Stimulated activated CD4-positive, alpha-beta T cell treated with anti-CD3 and anti-CD28 coated beads, TNF-alpha, amount 100 ng/mL, for 4 hours (primary cell): ENCODE results near the gene EPHB1.
"Not testable (repeated sequence)": the region's sequence is repeated elsewhere in the genome, so short reads cannot be mapped to it uniquely, and the experiment has no call there.

Experiments
- DNase-seq, 3 experiments: peaks; one replicate each; pipeline ENCODE4 v3.0.0-alpha.2; 2020; ENCODE audit warnings: low read depth in 3 of 3

The EPHB1 gene

DNA sequence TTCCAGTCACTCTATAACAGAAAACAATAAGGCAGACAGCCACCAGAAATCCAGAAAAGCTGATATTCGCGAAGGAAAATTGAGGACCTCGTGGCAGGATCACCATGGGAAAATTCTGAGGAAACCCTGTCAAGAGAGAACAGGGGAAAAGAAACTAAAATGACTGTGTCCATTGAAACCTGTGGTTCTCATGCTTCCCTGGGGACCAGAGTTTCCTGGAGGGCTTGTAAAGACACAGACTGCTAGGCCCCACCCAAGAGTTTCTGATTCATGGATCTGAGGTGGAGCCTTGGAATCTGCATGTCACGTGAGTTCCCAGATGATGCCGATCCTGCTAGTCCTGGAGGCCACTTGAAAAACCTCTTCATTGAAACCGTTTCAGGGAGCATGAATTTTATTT lies 420.5 kb downstream of the EPHB1 start:
- no peak for DNase-seq

DNA sequence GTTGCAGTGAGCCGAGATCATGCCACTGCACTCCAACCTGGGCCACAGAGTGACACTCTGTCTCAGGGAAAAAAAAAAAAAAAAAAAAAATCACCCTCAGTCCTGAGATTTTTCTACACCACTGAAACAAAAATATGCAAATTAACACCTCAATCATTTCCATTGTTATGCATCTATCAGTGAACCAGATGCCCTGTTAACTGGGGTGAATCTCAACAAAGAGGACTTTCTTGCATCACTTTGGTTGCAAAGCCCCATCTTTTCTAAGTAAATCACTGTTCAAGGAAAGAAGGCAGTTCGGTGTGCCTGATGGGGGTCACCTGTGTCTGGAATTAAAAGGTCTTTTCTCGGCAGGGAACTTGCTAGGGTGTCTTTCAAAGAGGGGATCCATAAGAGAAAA lies 421.6 kb downstream of the EPHB1 start:
- DNase-seq: no peak

DNA sequence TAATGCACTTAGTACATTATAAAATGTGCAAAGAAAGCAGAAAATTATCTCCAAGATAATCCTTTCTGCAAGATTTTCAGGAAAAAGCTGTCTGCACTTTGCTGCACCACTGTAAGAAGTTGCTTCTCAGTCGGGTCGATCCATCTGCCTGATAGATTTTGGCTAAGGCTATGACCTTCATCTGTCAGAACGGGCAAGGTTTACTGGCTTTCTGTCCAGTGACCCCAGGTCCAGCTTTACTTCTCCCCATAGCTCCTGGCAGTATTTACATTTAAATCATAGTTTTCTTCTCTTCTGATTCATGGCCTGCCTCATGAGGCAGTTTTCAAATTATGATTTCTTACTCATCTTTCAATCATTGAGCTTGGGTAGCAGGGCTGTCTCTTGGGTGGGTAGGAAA lies 422.7 kb downstream of the EPHB1 start:
- no peak for DNase-seq

DNA sequence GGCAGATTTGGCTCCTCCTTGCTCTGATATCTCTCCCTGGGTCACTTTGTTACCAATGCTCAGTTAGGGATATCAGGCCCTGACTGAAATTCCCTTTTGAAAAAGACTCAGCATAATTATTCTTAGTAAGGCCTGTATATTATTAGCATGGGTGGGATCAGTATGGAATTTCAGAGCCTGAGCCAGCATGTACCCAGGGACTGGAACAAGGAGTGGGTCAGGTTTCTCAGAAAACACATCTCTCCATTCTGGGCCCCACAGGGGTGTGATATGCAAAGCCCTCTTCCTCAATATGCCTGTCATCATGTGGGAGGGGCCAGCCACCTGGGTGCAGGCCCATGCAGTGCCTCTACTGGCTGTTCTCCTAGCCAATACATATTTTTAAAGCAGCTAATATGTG lies 423.2 kb downstream of the EPHB1 start:
- DNase-seq: no peak

DNA sequence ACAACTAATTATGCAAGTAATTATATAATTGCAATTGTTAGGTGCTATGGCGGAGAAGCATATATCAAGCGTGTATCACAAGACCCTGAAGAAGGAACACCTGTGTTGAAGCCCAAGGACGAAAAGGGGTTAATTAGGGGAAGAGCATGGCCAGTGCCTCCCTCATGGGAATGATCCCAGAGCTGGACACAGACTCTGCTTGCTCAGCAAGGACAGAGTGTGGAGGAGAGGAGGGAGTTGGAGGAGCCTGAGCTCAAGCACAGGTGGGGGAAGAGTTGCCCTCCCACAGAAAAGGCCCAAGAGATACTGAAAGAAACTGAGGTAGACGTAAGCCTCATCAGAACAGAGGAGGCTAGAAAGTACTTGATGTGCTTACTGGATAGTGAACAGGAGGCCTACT lies 423.7 kb downstream of the EPHB1 start:
- DNase-seq: no peak

DNA sequence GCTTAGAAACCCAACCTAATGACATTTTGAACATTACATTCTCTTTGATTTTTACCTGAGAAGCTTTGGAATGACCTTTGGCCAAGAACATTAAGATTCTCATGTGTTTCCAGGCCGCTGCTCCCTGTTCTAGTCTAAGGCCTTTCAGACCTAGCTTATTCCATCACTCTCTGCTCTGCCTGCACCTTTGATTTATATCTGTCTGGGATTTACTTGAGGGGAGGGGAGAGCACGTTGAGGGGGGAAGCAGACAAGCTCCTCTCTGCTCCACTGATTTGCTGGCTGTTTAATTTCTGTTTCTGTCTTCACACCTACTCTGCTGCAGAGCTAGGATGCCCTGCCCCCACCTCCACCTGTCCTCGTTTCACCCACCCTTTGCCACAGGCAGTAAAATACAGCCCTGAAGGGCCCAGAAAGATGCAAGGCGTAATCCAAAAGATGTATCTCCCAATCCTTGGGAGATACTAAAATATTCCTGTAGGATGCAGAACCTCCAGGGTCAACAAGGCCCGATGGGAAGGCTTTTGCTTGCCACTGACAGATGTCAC lies 429.8 kb downstream of the EPHB1 start:
- no peak for DNase-seq

DNA sequence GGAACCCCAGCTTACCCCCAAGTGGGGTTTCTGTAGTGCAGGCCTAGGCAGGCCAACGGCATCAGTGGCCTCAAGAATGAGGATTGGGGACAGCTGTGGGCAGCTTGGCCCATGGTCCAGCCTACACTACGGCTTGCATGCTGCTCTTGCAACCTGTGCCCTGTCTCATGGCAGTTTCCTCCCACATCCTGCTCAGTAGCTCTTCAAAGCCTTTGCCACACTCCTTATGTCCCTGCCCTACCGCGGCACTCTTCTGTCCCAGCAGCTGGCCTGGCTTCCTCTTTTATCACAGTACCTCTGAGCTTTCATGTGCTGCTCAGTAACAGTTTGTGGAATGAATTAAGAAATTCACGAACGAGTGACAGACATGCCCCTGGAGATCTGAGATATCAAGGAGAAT lies 431.0 kb downstream of the EPHB1 start:
- DNase-seq: no peak

DNA sequence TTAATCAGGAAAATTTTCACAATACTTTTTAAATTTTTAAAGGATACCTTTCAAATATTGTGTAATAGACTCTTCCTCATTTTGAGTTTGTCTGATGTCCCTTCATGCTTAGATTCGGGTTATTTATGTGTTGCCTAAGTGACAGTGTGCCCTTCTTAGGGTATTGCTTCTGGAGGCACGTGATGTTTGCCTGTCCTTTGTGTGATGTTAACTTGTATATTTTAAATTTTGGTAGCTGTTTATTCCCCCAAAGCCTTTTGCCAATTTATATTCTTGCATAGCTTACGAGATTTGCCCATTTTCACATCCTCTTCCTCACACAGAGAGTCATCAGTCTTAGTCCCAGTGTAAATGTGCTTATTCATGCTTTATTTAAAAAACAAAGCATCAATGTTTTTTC lies 433.1 kb downstream of the EPHB1 start:
- no peak for DNase-seq

DNA sequence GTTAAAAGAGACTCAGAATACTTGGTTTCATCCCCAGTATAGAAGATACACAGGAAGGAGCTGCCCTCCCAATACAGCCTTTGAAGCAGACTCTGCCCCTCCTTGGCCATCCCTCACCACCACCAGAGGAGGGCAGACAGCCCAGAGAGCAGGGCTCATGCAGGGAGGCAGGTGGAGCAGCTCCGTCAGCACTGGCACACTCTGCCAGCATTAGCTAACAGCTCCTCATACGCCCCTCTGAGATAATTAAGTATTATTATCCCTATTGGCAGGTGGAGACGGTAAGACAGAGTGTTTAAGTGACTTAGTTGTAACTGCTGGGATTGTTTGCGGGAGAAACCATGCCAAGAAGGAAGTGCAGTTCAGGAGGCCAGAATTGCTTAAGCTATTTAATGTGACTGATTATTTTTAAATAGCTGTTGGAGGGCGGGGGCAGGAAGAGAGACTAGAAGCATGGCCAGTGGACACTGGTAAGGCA lies 434.0 kb downstream of the EPHB1 start:
- DNase-seq: no peak

DNA sequence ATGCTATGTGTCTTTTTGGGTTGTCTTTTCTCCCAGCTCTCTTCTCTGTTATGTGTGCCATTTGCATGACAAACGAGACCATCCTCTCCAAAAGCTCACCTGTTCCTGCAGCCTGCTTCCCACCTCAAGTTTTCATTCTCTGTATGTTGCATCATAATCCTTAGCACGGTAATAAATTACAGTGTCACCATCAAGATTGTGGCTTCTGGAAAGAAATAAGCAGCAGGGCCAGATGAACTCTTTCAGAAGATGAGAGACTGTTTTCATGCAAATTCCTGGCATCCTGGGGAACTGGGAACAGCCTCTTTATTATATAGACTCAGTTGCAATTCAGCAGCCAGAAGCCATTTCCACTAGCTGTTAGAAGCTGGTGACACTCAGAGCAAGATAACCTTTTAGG lies 436.7 kb downstream of the EPHB1 start:
- no peak for DNase-seq

DNA sequence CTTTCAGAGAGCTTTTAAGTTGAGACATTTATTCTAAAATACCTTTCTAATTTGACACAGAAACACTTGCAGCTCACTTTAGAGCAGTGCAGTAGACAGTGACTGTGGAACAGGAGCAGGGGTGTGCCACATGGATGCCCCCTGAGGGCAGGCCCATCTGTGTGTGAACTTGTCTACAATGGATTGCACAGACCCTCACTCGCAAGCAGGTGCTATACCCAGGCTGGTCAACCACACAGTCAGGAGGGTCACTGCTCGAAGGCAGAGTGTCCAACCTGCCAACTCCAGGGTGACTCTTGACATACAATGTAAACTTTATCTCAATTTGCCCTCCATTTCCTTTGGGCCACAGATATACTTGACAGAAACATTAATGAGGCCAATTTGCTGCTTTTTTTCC lies 437.2 kb downstream of the EPHB1 start:
- DNase-seq: no peak

DNA sequence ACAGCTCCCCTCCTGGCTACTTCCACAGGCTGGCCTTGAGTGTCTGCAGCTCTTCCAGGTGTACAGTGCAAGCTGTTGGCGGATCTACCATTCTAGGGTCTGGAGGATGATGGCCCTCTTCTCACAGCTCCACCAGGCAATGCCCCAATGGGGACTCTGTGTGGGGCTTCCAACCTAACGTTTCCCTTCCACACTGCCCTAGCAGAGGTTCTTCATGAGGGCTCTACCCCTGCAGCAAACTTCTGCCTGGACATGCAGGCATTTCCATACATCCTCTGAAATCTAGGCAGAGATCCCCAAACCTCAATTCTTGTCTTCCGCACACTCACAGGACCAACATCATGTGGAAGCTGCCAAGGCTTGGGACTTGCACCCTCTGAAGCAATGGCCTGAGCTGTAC lies 438.4 kb downstream of the EPHB1 start:
- DNase-seq: not testable (repeated sequence)

DNA sequence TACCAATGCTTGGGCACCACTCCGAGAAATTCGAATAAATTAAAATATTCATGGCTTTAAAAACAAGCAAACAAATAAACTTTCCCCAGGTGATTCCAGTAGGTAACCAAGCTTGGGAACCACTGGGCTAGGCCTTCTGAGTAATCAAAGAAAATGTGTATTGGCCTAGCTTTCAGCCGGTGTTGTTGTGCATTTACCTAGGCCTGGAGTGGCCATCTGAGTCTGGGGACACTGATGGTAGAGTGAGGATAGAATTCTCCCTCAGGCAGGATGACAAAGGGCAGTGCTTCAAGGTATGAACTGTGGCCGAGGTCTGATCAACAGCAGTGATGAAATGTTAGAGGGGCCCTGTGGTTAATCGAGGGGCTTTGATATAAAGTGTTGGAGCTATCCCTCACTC lies 440.5 kb downstream of the EPHB1 start:
- no peak for DNase-seq

DNA sequence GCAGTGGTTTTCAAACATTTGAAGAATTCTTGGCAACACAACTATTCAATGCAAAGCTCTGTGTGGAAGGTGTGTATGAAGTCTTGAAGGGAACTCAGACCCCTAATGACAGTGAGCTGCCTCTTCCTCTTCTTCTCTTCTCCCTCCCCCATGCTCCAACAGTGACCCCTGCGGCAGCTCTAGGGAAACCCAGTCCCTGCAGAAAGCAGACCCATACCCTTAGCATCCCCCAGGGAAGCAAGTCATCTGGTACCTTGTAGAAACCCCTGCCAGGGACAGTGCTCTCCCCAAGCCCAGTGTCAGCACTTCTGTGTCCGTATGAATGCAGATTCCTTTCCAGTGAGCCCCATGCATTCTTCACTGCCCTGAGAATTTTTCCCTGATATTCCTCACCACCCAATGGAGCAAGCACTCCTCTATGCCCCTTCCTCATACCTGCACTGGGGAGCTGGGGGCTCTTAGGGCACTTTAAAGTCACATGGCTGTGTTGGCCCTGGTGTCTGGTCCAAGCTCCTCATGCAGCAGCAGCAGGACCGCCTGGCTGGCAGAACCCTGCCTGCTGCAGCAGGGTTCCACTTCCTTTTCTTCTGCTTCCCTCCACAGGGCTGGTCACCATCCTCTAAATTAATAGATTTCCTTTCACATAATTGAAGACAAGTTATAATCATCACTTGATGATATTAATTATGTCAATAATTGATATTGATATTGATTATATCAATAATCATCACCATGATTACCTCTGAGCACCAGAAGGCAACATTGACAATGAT lies 442.5 kb downstream of the EPHB1 start:
- DNase-seq: no peak

DNA sequence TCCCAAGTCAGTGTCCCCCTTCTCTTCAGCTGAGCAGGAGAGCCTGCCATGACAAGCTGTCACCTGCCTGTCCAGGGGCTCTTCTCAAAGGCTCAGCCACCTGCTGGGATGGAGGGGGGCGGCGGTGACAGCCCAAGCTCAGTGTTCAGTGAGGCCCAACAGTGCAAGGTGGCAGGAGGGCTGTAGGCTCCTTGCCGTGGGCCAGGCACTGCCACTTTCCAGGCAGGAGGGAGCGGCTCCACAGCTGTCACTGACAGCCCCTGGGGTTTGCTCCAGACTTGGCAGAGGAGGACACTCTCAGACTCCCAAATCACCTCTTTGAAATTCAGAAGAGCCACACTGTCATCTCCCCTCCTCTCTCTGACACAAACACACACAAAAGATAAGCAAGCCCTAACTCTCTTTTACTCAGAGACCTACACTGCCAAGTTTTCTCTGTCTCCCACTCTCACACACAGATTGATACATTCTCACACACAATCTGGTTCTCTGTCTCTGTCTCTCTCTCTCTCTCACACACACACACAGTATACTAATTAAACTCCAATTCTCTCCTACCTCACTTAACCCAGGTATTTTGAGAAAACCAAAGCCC lies 443.3 kb downstream of the EPHB1 start:
- no peak for DNase-seq

DNA sequence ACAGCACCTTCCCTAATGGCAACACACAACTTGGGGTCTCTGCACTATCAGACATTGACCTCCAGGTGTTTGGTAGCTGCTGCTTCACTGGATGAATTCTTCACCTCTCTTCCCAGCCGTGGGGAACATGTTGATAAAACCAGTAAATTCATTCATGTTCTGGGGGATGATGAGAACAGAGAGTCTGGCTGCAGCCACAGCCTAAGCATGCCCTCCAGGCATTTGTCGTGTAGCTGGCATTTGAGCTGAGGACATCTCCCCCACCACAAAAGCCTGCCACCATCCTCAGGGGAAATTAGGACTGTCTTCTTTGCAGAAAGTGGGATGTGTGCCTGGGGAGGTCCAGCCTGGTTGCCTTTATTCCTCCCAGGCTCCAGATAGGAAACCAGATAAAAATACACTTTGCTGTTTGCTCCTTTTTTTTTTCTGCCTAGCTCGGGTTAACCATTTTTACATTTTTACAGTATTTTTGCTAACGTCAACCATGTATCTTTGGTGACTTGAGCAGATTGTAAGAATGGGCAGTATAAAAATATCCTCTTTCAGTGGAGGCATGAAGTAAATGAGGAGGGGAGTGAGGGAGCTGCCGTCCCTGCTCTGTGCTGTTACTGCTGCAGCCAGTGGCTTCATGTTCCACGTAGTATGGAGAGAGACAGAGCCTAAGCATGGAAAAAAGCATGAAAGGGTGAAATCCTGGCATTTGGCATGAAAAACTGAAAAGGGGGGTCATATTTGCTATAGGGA lies 444.0 kb downstream of the EPHB1 start:
- DNase-seq: no peak

DNA sequence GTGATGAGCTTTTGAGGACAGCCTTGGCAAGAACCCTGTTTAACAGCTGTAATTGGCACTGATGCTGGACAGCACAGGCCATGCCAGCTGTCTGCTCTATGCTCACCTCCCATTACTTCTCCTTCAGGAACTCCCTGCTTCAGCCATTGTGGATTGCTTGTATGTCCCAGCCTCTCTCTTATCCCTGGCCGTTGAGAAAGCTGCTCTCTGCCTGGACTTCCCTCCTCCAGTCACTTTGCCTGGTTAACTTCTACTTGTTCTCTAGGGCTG lies 444.5 kb downstream of the EPHB1 start:
- no peak for DNase-seq

DNA sequence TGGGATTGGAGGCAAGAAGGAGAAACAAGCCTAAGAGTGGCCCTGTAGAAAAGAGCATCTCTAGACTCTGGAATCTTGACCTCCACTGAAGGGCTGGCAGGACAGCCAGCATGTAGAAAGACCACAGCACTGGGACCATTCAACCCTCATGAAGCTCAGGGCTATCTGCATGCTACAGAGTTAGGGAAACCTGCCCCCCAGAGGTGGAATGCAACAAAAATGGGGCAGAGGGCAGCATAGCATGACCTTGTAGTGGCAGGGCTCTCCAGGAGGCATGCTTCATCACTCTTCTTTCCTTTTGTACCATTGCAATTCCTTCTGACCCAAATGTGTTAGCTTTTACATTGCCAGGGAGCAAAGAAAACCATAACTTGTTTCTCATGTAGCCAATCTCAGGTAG lies 445.4 kb downstream of the EPHB1 start:
- DNase-seq: no peak

DNA sequence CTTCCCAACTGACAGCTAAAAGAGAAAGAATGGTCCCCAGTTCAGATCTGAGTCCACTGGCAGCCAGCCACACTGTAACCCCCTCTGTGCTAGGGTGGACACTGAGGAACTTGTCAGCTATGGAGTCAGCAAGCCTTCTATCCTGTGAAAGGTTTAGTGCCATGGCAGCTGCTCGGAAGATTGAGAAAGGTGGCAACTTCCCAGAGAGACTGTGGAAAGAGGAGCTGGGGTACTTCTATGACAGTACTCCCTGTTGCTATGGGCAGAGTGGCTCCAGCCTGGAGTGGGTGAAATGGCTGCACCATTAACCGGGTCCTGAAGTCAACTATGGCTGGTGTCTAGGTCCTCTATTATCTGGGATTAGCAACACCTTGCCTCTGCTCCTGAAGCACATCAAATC lies 447.2 kb downstream of the EPHB1 start:
- DNase-seq: no peak

DNA sequence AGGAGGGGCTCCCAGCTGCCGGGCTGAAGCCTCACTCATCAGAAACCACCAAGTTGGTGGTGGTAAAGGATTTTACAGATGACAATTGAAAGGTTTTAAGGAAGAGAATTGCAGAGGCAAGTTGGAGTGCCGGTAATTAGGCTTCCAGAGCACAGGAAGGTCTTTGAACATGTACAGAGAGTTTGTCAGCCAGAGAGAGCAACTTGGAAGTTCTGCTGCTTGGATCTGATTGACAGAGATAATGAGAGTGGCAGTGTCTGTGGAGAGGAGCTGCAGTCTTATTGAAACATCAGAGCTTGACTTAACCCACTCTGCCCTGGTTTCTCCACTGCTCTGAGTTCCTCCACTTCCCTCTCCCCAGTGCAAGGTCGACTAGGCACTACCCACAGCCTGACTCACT lies 448.6 kb downstream of the EPHB1 start:
- no peak for DNase-seq

DNA sequence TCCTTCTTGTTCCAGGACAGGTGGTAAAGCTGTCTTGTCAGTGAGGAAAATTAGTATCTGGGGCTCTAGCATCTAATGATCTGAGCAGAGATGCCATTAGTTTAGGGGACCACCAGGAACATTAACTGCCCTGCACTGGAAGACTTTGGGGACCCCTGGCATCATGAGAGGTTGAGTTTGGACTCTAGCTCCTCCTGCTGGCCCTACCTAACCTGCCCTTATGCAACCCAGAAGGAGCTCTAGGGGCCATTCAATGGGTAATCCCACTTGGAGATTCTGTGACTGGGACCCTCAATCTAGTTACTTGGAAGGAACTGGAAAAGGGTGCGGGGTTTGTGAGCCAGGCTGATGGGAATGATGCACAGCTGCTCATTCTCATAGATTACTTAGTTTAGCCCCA lies 451.0 kb downstream of the EPHB1 start:
- no peak for DNase-seq

DNA sequence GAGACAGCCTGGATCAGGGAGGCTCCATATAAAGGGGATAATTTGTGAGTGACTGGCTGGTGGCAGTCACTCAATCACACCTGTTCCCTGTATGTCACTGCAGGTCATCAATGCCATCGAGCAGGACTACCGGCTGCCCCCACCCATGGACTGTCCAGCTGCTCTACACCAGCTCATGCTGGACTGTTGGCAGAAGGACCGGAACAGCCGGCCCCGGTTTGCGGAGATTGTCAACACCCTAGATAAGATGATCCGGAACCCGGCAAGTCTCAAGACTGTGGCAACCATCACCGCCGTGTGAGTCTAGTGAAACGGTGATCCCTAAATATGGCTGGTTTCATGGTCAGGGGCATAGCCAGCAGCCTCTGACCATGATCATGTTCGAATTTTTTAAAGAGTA lies 453.2 kb downstream of the EPHB1 start:
- DNase-seq: no peak

DNA sequence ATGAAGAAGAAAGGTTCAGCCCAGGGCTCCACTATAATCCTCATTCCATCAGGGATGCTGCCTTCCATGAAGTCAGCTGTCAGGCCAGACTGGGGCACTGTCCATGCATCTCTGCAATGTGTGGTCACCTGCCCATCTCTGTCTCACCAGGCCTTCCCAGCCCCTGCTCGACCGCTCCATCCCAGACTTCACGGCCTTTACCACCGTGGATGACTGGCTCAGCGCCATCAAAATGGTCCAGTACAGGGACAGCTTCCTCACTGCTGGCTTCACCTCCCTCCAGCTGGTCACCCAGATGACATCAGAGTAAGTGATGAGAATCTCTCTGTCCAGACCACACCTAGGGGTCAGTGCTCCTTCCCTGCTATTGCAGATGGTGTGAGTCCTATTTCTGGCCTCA lies 454.1 kb downstream of the EPHB1 start:
- no peak for DNase-seq
